ENCODE results near the gene FXR1. TPM values are rescaled to one million over a fixed set of nuclear protein-coding genes. Genes with fewer than 3 reads are reported as not detected.

The FXR1 gene
- total RNA-seq, 1 donor from 2014 or later: 118 TPM

- Mint-ChIP-seq H3K36me3 (ENCODE audit: low read depth) (no peaks in the 10 kb centered on the region), H3K4me1 (ENCODE audit: low read depth) (no peaks in the 10 kb centered on the region), H3K27ac (ENCODE audit: unreplicated experiment) (no peak overlapping the region), H3K9me3 (ENCODE audit: low read depth) (peaks cover 21% of the 10 kb centered on the region), H3K4me3 (ENCODE audit: unreplicated experiment) (no peak overlapping the region), H3K27me3 (ENCODE audit: low read depth) (peaks cover 2% of the 10 kb centered on the region)
- no peak for TF ChIP-seq CTCF (IDR thresholded peaks at IDR 0.05)
- no peak for DNase-seq (ENCODE audit: low spot score)
These were observed 94.1 kb downstream of the FXR1 start for GRCh38 chr3:181006541-181006940.

- no peak for DNase-seq (ENCODE audit: low spot score)
- Mint-ChIP-seq H3K4me3 (ENCODE audit: unreplicated experiment) (no peak overlapping the region), H3K4me1 (ENCODE audit: low read depth) (no peaks in the 10 kb centered on the region), H3K9me3 (ENCODE audit: low read depth) (peaks cover 20% of the 10 kb centered on the region), H3K36me3 (ENCODE audit: low read depth) (no peaks in the 10 kb centered on the region), H3K27ac (ENCODE audit: unreplicated experiment) (no peak overlapping the region), H3K27me3 (ENCODE audit: low read depth) (peaks cover 2% of the 10 kb centered on the region)
- no peak for TF ChIP-seq CTCF (IDR thresholded peaks at IDR 0.05)
These were observed 94.8 kb downstream of the FXR1 start for GRCh38 chr3:181007262-181007661.

DNA sequence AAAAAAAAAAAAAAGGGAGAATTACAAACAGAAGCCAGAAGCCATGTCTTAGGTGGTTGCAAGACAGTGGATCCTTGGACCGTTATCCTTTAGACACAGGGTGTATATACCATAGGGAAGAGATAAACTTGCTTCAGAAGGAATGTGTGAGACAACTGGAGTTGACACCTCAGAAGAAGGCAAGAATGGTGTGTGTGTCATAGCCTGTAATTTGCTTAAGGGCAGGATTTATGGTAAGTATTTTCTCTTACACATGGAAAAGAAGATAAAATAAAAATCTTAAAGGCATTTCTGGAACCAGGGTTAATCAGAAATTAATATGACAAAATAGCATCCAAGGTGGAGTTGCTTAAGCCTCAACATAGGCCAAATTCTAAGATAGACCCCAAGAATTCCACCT, 96.3 kb downstream of the FXR1 start:
- no peak for DNase-seq (ENCODE audit: low spot score)
- H3K36me3 Mint-ChIP-seq (ENCODE audit: low read depth): no peaks in the 10 kb centered on the region
- H3K27ac Mint-ChIP-seq (ENCODE audit: unreplicated experiment): no peak overlapping the region
- TF ChIP-seq CTCF (IDR thresholded peaks at IDR 0.05): no peak
- peaks cover 2% of the 10 kb centered on the region for H3K27me3 Mint-ChIP-seq (ENCODE audit: low read depth)
- H3K4me3 Mint-ChIP-seq (ENCODE audit: unreplicated experiment): no peak overlapping the region
- H3K9me3 Mint-ChIP-seq (ENCODE audit: low read depth): peaks cover 11% of the 10 kb centered on the region
- no peaks in the 10 kb centered on the region for H3K4me1 Mint-ChIP-seq (ENCODE audit: low read depth)

DNA sequence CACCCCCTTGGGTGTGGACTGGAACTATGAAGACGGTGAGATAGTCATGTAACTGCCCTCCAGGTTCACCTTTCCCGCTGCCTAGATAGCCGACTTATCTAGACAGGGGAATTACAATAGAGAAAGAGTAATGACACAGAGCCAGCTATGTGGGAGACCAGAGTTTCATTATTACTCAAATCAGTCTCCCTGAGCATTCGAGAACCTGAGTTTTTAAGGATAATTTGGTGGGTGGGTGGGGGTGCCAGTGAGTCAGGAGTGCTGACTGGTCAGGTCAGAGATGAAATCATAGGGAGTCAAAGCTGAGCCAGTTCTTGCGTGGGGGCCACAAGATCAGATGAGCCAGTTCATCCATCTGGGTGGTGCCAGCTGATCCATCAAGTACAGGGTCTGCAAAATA, 96.8 kb downstream of the FXR1 start:
- DNase-seq (ENCODE audit: low spot score): no peak
- TF ChIP-seq CTCF (IDR thresholded peaks at IDR 0.05): no peak
- Mint-ChIP-seq H3K4me1 (ENCODE audit: low read depth) (no peaks in the 10 kb centered on the region), H3K27me3 (ENCODE audit: low read depth) (peaks cover 2% of the 10 kb centered on the region), H3K9me3 (ENCODE audit: low read depth) (peaks cover 11% of the 10 kb centered on the region), H3K36me3 (ENCODE audit: low read depth) (no peaks in the 10 kb centered on the region), H3K27ac (ENCODE audit: unreplicated experiment) (no peak overlapping the region), H3K4me3 (ENCODE audit: unreplicated experiment) (no peak overlapping the region)

DNA sequence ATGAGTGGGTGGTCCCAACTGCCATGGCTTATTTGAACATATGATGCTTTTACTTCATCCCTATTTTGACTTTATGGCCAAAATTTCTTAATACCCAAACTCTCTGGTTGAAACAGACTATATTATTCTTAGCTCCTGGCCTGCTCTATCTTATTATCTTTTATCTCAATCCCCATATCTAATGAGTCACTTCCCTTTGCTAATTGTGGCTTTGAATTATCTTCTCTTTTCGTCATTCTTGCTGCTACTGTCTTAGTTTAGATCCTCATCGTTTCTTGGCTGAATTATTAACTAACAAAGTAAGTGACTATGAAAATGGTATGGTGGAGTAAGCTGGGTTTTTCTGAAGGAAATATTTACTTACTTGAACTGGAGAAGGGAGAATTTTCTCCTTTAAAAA, 105.2 kb downstream of the FXR1 start:
- no peaks in the 10 kb centered on the region for H3K36me3 Mint-ChIP-seq (ENCODE audit: low read depth)
- H3K27ac Mint-ChIP-seq (ENCODE audit: unreplicated experiment): no peak overlapping the region

More for the DNA sequence above, 105.2 kb downstream of the FXR1 start:
- Mint-ChIP-seq H3K4me3 (ENCODE audit: unreplicated experiment) (no peak overlapping the region), H3K9me3 (ENCODE audit: low read depth) (peaks cover 3% of the 10 kb centered on the region), H3K4me1 (ENCODE audit: low read depth) (no peaks in the 10 kb centered on the region), H3K27me3 (ENCODE audit: low read depth) (peaks cover 10% of the 10 kb centered on the region)
- no peak for TF ChIP-seq CTCF (IDR thresholded peaks at IDR 0.05)
- DNase-seq (ENCODE audit: low spot score): no peak
